Esophagus mucosa (tissue), 1 donor: ENCODE results near the gene NTSR1. TPM values are rescaled to one million over a fixed set of nuclear protein-coding genes. Genes with fewer than 3 reads are reported as not detected.

Experiments used
- ATAC-seq: fragments of 200-7000 bp; cut with Tn5 transposase; one replicate; pipeline ENCODE4 v1.9.1; 2020
- total RNA-seq: library from RNA; stranded (reverse); gene quantifications from one replicate; pipeline ENCODE4 v1.2.4, GENCODE V29; 2023
- donor health status: DM: yes; HTN: yes; CAD: no.

NTSR1 gene
- total RNA-seq, 1 donor from 2014 or later: not detected

- peak; percentile 48 for ATAC-seq
These were observed 64.6 kb downstream of the NTSR1 start for GRCh38 chr20:62772990-62773844.

- ATAC-seq: peak; percentile 34
These were observed 65.4 kb downstream of the NTSR1 start for GRCh38 chr20:62773845-62774714.

GRCh38 chr20:62774762-62775161 is 66.1 kb downstream of the NTSR1 start:
- ATAC-seq: no peak

- ATAC-seq: no peak
These were observed 66.6 kb downstream of the NTSR1 start for GRCh38 chr20:62775206-62775605.

DNA sequence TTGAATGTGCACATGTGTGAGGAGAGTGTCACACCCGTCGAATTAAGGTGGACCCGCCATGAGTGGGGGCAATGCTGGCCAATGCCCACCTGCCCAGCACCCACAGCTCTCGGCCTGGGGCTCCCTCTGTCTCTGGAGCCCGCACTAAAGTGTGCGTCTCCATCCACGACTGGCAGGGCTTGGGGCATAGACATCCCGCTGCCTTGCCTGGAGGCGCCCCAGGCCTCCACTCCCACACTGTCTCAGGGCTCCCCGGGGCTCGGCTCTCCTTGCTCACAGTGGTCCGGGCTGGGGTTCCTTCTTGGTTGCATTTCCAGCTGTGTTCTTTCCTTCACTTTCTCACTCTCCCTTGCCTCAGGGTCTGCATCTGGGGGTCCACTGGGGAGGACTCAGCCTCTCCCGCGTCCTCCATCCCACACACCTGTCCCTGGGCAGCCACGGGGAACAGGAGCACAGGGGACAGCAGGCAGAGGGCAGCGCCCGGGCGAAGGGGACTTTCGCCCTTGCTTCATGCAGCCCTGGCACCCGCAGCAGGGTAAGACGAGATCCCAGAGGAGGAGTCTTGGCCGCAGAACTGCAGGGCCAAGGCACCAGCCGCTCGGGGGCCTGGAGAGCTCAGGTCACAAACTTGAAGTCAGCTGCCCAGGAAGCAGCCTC is 67.5 kb downstream of the NTSR1 start:
- no peak for ATAC-seq

DNA sequence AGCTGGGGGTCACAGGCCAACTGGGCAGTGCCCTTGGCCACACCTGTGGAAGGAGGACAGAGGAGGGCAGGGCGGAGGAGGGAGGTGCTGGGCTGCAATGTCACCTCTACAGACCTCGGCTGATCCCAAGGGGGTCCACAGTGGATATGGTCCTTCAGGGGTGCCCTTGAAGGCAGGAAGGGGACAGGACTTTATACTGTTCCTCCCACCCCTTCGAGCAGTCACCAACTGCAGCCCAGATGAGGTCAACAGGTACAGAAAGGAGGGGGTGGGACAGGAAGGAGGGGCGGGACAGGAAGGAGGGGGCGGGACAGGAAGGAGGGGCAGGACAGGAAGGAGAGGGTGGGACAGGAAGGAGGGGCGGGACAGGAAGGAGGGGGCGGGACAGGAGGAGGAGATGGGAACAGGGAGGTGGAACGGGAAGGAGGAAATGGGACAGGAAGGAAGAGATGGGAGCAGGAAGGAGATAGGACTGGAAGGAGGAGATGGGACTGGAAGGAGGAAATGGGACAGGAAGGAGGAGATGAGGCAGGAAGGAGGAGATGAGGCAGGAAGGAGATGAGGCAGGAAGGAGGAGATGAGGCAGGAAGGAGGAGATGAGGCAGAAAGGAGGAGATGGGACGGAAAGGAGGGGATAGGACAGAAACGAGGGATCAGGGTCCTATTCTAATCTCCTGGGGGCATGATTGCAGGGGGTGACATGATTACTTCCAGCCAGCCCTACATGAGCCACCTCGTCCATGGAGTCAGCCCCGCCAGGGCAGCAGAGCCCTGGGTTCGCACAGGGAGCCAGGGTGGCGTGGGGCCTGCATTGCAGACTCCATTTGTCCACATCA is 68.3 kb downstream of the NTSR1 start:
- ATAC-seq: peak; percentile 27

DNA sequence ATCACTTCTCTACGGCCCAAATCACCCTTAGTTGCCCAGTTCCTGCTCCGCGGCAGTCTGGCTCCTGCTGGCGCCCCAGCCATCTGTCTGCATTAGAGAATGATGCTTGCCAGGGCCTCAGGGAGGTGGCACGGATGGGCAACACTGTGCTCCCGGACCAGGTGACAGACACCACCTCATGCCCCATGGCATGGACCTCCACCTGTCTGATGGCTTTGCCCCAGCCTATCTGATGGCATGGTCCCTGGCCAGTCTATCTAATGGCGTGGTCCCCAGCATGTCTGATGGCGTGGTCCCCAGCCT is 68.8 kb downstream of the NTSR1 start:
- ATAC-seq: no peak

GRCh38 chr20:62778058-62778457 is 69.4 kb downstream of the NTSR1 start:
- no peak for ATAC-seq

DNA sequence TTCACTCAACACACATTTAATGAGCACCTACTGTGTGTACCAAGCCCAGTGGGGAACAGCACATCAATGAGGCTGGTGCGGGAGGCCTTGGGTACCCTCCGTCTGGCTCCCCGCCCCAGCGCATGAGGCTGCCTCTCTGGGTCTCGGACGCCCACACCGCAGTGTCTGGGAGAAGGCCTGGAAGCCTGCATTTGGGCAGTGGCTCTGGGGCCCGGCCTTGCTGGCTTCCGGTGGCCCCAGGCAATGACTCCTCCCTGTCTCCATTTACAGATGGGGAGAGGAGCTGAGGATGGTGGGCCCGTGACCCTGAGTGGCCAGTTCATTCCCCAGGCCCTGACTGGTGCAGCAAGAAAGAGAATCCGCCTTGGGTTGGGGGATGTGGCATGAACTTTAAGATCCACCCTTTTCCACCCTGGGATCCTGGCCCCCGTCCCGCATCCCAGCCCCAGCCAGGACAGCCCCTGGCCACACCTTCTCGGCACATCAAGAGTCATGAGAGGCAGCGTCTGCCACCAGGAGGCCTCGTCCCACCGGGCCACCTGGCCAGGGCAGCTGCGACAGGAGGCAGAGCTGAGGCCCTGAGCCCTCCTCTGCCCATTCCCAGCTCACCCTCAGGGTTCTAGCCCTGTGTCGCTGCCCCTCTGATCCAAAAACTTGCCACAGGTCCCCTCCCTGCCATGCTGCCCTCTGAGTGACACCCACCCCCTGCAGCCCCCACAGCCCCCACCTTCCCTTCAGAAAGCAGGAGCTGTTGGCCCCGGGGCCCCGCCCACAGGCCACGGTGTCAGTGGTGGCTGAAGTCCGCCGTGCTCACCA is 70.2 kb downstream of the NTSR1 start:
- ATAC-seq: no peak

DNA sequence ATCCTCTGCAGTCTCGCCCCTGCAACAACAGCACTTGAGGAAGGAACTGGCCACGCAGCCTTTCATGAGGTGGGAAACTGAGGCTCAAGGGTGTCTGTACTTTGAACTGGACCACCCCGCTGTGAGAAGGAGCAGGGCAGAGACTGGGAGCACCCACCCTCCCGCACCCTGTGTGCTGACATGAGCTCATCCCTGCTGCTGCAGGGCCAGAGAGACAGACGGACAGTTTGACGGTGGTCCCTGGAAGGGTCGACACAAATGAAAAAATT is 70.7 kb downstream of the NTSR1 start:
- no peak for ATAC-seq

- no peak for ATAC-seq
These were observed 71.6 kb downstream of the NTSR1 start for GRCh38 chr20:62780204-62780603.

GRCh38 chr20:62780696-62781095 is 72.1 kb downstream of the NTSR1 start:
- ATAC-seq: no peak

- no peak for ATAC-seq
These were observed 73.7 kb downstream of the NTSR1 start for GRCh38 chr20:62782149-62782892.

- no peak for ATAC-seq
These were observed 74.2 kb downstream of the NTSR1 start for GRCh38 chr20:62782893-62783278.

DNA sequence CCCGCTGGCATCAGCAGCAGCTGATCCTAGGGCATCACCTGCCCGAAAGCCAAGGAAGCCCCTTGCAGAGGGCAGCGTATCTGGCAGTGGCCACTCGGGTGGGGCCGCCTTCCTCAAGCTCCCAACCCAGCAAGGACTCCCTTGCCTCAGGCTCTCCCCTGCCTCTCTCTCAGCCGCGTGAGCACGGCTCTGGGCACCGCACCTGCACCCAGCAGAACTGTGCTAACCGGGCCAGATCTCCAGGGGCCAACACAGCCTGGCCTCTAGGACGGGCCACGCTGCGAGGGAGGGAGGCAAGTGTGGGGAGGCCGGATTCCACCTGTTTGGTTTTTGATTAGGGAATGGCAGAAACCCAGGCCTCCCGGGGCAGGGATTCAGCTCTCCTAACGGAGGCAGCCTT is 75.9 kb downstream of the NTSR1 start:
- no peak for ATAC-seq

DNA sequence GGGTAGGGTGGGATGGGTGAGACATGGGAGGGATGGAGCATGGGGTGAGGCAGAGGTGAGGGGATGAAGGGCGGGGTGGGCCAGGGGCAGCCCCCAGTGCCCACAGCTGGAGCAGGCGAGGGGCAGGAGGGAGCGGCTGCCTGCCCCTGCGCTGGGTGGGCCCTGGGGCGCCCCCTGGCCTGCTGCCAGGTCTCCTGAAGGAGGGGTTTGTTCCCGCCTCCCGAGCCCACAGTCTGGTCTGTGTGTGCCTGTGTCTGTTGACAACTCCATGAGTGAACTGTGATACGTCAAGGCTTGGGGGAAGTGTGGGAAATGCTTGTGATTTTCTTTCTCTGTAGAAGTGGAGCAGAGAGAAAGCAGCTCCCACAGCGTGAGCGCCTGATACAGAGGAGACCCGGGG is 76.8 kb downstream of the NTSR1 start:
- ATAC-seq: no peak

- ATAC-seq: no peak
These were observed 77.5 kb downstream of the NTSR1 start for GRCh38 chr20:62786157-62786556.

- no peak for ATAC-seq
These were observed 78.7 kb downstream of the NTSR1 start for GRCh38 chr20:62787321-62787720.

DNA sequence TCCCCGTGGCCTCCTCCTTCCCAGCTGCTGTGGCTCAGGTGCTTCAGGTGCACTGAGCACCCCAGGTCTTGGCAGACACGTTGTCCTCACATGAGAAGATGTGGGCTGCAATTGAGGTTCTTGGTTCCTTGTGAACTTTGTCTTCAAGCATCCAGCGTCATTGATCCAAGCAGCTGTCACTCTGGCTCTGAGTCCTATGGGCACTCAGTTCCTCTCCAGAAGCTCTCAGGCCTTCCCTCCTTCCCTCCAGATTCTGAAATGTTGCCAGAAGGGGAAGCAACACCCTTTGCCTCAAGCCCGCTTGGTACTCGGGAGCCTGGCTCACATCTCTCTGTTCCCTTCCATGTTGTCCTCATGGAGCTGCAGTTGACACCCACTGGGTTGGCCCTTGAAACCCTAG is 79.2 kb downstream of the NTSR1 start:
- ATAC-seq: no peak

DNA sequence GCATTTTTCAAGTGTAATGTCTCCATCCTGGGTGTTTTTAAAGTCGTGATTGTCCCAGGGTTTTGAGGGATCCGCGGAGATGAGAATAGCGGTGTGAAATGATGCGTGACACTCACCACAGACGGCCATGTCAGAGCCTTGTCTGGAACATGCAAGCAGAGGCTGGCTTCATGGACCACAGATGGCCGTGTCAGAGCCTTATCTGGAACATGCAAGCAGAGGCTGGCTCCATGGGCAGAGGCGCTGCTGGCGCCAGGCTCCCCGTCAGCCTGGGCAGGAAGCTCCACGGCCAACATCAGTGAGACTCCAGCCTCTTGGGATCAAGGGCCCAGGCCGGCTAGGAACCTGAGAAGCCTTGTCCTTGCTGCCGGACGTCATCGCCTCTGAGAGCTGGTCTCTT is 80.0 kb downstream of the NTSR1 start:
- ATAC-seq: no peak

DNA sequence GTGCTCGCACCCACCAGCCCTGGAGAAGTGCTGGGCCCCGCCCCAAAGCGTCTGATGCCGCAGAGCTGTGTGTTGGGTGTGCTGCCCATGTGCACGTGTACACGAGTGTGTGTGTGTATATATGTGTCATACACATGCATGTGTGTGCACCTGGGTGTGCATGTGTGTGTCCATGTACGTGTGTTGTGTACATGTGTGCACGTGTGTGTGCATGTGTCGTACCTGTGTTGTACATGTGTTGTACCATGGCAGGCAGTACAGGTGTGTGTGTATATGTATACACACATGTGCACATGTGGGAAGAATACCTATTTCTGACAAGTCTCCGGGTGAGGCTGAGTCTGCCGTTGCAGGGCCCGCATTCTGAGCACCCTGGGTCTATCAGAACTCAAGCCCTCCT is 81.4 kb downstream of the NTSR1 start:
- ATAC-seq: no peak
